ENCODE measurements around the gene GABRB1. TPM values are rescaled to one million over a fixed set of nuclear protein-coding genes. Genes with fewer than 3 reads are reported as not detected.
A peak's percentile ranks its signal among the peaks of the same experiment; 100 is the strongest.

Gene GABRB1
- total RNA-seq, 2 experiments from 2014 or later, result not detected

GRCh38 chr4:47109379-47109778 lies 78.0 kb downstream of the GABRB1 start:
- no peak overlapping the region for H3K4me3 Mint-ChIP-seq
- no peaks in the 10 kb centered on the region for H3K36me3 Mint-ChIP-seq
- H3K9me3 Mint-ChIP-seq, result no peaks in the 10 kb centered on the region
- DNase-seq (no peak), ATAC-seq (ENCODE audit: low read depth) (no peak)
- no peak overlapping the region for H3K27ac Mint-ChIP-seq
- no peaks in the 10 kb centered on the region for H3K4me1 Mint-ChIP-seq
- POLR2A ChIA-PET, result no interaction called here
- peaks cover 3% of the 10 kb centered on the region for H3K27me3 Mint-ChIP-seq

- Mint-ChIP-seq H3K9me3 (no peaks in the 10 kb centered on the region), H3K4me1 (no peaks in the 10 kb centered on the region), H3K27me3 (peaks cover 3% of the 10 kb centered on the region), H3K36me3 (no peaks in the 10 kb centered on the region), H3K4me3 (no peak overlapping the region), H3K27ac (no peak overlapping the region)
- POLR2A ChIA-PET, result no interaction called here
- no peak for ATAC-seq (ENCODE audit: low read depth)
- no peak for DNase-seq
These were observed 79.3 kb downstream of the GABRB1 start for GRCh38 chr4:47110546-47111132.

GRCh38 chr4:47118192-47118929 lies 87.0 kb downstream of the GABRB1 start:
- POLR2A ChIA-PET, result no interaction called here
- no peaks in the 10 kb centered on the region for H3K4me1 Mint-ChIP-seq
- H3K27me3 Mint-ChIP-seq, result no peaks in the 10 kb centered on the region
- no peak overlapping the region for H3K4me3 Mint-ChIP-seq
- H3K27ac Mint-ChIP-seq, result no peak overlapping the region
- no peaks in the 10 kb centered on the region for H3K36me3 Mint-ChIP-seq
- no peaks in the 10 kb centered on the region for H3K9me3 Mint-ChIP-seq
- DNase-seq, result no peak
- ATAC-seq (ENCODE audit: low read depth), result no peak

- Mint-ChIP-seq H3K4me3 (no peak overlapping the region), H3K9me3 (no peaks in the 10 kb centered on the region), H3K36me3 (no peaks in the 10 kb centered on the region), H3K27ac (no peak overlapping the region), H3K4me1 (no peaks in the 10 kb centered on the region), H3K27me3 (no peaks in the 10 kb centered on the region)
- POLR2A ChIA-PET, result no interaction called here
- ATAC-seq (ENCODE audit: low read depth), result no peak
- DNase-seq, result no peak
These were observed 89.4 kb downstream of the GABRB1 start for GRCh38 chr4:47120783-47121182.

- Mint-ChIP-seq H3K4me3 (no peak overlapping the region), H3K4me1 (no peaks in the 10 kb centered on the region), H3K27me3 (no peaks in the 10 kb centered on the region), H3K27ac (no peak overlapping the region), H3K9me3 (no peaks in the 10 kb centered on the region), H3K36me3 (no peaks in the 10 kb centered on the region)
- peak; percentile 33 for DNase-seq
- ATAC-seq (ENCODE audit: low read depth), result peak; percentile 60
- POLR2A ChIA-PET, result no interaction called here
These were observed 91.4 kb downstream of the GABRB1 start for GRCh38 chr4:47122592-47123291.

GRCh38 chr4:47128991-47129390 lies 97.6 kb downstream of the GABRB1 start:
- Mint-ChIP-seq H3K27me3 (no peaks in the 10 kb centered on the region), H3K9me3 (no peaks in the 10 kb centered on the region), H3K4me1 (no peaks in the 10 kb centered on the region), H3K27ac (no peak overlapping the region), H3K4me3 (no peak overlapping the region), H3K36me3 (no peaks in the 10 kb centered on the region)
- ATAC-seq (ENCODE audit: low read depth) (no peak), DNase-seq (no peak)
- POLR2A ChIA-PET, result no interaction called here

GRCh38 chr4:47135210-47135609 lies 103.8 kb downstream of the GABRB1 start:
- no peaks in the 10 kb centered on the region for H3K4me1 Mint-ChIP-seq
- POLR2A ChIA-PET, result no interaction called here
- ATAC-seq (ENCODE audit: low read depth) (no peak), DNase-seq (no peak)
- H3K27me3 Mint-ChIP-seq, result peaks cover 11% of the 10 kb centered on the region
- no peak overlapping the region for H3K27ac Mint-ChIP-seq
- no peaks in the 10 kb centered on the region for H3K36me3 Mint-ChIP-seq
- no peaks in the 10 kb centered on the region for H3K9me3 Mint-ChIP-seq
- no peak overlapping the region for H3K4me3 Mint-ChIP-seq

GRCh38 chr4:47143261-47143660 lies 111.9 kb downstream of the GABRB1 start:
- H3K4me1 Mint-ChIP-seq, result no peaks in the 10 kb centered on the region
- H3K4me3 Mint-ChIP-seq, result no peak overlapping the region
- no peak for DNase-seq
- H3K9me3 Mint-ChIP-seq, result no peaks in the 10 kb centered on the region
- H3K36me3 Mint-ChIP-seq, result no peaks in the 10 kb centered on the region
- POLR2A ChIA-PET, result no interaction called here
- no peak for ATAC-seq (ENCODE audit: low read depth)
- peaks cover 8% of the 10 kb centered on the region for H3K27me3 Mint-ChIP-seq
- H3K27ac Mint-ChIP-seq, result no peak overlapping the region

- peaks cover 4% of the 10 kb centered on the region for H3K27me3 Mint-ChIP-seq
- H3K9me3 Mint-ChIP-seq, result no peaks in the 10 kb centered on the region
- ATAC-seq (ENCODE audit: low read depth), result no peak
- POLR2A ChIA-PET, result no interaction called here
- no peaks in the 10 kb centered on the region for H3K36me3 Mint-ChIP-seq
- H3K4me3 Mint-ChIP-seq, result no peak overlapping the region
- no peaks in the 10 kb centered on the region for H3K4me1 Mint-ChIP-seq
- no peak for DNase-seq
- H3K27ac Mint-ChIP-seq, result no peak overlapping the region
These were observed 114.3 kb downstream of the GABRB1 start for GRCh38 chr4:47145630-47146029.

GRCh38 chr4:47154816-47155370 lies 123.5 kb downstream of the GABRB1 start:
- H3K27ac Mint-ChIP-seq, result no peak overlapping the region
- no peak for DNase-seq
- H3K4me1 Mint-ChIP-seq, result no peaks in the 10 kb centered on the region
- POLR2A ChIA-PET, result no interaction called here
- H3K4me3 Mint-ChIP-seq, result no peak overlapping the region
- no peak for ATAC-seq (ENCODE audit: low read depth)
- H3K36me3 Mint-ChIP-seq, result no peaks in the 10 kb centered on the region
- H3K27me3 Mint-ChIP-seq, result peaks cover 10% of the 10 kb centered on the region
- H3K9me3 Mint-ChIP-seq, result no peaks in the 10 kb centered on the region

GRCh38 chr4:47155919-47156318 lies 124.6 kb downstream of the GABRB1 start:
- POLR2A ChIA-PET, result no interaction called here
- H3K27me3 Mint-ChIP-seq, result peaks cover 11% of the 10 kb centered on the region

GRCh38 chr4:47160095-47160494 lies 128.7 kb downstream of the GABRB1 start:
- POLR2A ChIA-PET, result no interaction called here
- Mint-ChIP-seq H3K9me3 (no peaks in the 10 kb centered on the region), H3K27me3 (peaks cover 6% of the 10 kb centered on the region)

More at GRCh38 chr4:47155919-47156318, 124.6 kb downstream of the GABRB1 start:
- Mint-ChIP-seq H3K4me3 (no peak overlapping the region), H3K4me1 (peaks cover 4% of the 10 kb centered on the region), H3K27ac (no peak overlapping the region), H3K9me3 (no peaks in the 10 kb centered on the region), H3K36me3 (no peaks in the 10 kb centered on the region)
- DNase-seq (no peak), ATAC-seq (ENCODE audit: low read depth) (no peak)

GRCh38 chr4:47167081-47168035 lies 136.0 kb downstream of the GABRB1 start:
- Mint-ChIP-seq H3K4me3 (no peak overlapping the region), H3K27me3 (no peaks in the 10 kb centered on the region), H3K27ac (no peak overlapping the region), H3K9me3 (peaks cover 1% of the 10 kb centered on the region), H3K4me1 (no peaks in the 10 kb centered on the region), H3K36me3 (no peaks in the 10 kb centered on the region)
- POLR2A ChIA-PET, result no interaction called here
- DNase-seq (no peak), ATAC-seq (ENCODE audit: low read depth) (no peak)

More at GRCh38 chr4:47160095-47160494, 128.7 kb downstream of the GABRB1 start:
- DNase-seq (no peak), ATAC-seq (ENCODE audit: low read depth) (no peak)
- Mint-ChIP-seq H3K36me3 (no peaks in the 10 kb centered on the region), H3K4me3 (no peak overlapping the region), H3K27ac (no peak overlapping the region), H3K4me1 (peaks cover 4% of the 10 kb centered on the region)
